ENCODE measurements around the gene CDCA5.

The CDCA5 gene, protein sequence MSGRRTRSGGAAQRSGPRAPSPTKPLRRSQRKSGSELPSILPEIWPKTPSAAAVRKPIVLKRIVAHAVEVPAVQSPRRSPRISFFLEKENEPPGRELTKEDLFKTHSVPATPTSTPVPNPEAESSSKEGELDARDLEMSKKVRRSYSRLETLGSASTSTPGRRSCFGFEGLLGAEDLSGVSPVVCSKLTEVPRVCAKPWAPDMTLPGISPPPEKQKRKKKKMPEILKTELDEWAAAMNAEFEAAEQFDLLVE

DNA sequence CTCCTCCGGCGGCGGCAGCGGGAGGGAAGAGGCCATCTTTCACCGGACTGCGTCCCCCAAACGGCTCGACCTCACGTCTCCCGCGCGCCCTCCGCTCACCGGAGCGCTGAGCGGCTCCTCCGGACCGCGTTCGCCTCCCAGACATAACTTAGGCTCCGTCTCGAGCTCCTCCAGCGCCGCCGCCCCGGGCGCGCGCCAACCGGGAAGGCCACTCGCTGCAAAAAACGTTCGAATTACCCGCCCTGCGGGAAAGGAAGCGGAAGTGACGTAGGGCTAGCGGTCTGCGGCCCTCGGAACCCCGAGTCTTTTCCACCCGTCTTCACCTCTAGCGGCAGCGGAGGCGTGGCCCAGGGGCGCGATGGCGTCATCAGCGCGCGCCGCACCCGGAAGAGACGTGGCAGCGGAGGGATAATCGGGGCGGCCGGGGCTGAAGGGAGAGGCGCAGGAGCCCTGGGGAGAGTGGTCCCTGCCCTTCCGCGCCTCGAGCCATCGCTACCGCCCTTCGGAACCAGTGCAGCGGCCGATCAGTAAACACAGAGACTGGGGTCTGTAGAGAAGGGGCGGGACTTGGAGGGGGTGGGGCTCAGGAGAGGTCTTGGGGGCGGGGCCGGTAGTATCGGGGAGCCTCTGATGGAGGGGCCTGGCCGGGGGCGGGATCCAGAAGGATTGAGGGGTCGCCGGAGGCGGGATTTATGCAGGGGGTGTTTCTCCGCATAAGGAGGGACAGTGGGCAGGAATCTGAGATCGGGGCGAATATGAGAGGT is at the start of gene CDCA5, which contains the start of gene ZFPL1:
Gene CDCA5 (minus strand): TSS at position 207 of the 764 bp plus-strand sequence. CDS start 62 bp downstream, at position 145.
Gene ZFPL1 (plus strand): TSS at position 389 of the 764 bp plus-strand sequence. CDS start 477 bp downstream, outside the sequence.
- DNase-seq (ENCODE audit: low read depth in 2 of 2) = peak; percentile 94 to 95

DNA sequence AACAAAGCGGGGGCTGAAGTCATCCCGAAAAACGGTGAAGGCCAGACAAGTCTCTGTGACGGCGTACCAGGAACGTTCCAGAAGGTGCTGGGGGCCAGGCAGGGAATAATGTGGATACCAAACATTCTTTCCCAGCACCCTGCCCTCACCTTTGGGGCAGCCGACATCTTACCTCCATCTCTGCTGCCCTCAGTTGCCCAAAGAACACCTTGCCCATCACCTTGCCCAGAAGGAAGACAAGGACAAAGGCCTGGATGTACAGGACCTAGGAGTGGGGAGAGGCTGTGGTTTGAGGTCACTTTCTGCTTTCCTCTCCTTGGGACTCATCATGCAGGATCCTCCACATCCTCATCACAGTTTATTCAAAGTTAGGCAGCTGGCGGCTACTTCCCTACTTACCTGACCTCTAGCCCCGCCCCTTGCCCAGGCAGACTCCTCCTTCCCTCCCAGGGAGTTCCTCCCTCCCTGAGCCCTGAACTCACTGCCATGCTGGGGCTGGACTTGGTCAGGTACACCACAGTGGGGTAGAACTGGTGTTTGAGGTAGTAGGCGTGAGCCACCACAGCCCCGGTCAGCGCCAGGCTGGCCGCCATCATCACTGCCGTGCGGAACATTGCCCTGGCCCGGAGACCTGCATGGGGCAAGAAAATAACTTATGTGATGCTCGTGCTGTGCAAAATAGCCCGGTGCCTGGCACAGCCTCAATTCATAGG is 49.3 kb upstream of the CDCA5 start:
- peak in 1 of 2 donors; percentile 66 for DNase-seq (ENCODE audit: low read depth in 2 of 2)

- DNase-seq (ENCODE audit: low read depth in 2 of 2) = no peak
Observed at GRCh38 chr11:65132238-65132987, 48.6 kb upstream of the CDCA5 start.

DNA sequence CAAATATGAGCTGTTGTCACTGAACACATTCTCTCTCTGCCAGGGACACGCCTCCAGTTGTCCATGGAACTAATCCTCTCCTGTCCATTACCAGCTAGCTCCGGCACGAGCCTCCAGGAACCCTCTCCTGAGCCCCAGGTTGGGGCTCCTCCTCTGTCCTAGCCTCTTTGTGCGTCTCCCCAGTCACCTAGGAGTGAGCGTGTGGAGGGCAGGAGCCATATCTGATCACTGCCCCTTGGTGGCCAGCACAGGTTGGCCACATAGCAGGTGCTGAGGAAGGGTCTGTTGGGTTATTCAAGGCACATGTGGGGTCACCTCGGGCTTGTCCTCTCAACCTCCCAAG is 48.0 kb upstream of the CDCA5 start:
- DNase-seq (ENCODE audit: low read depth in 2 of 2) = no peak

- no peak for DNase-seq (ENCODE audit: low read depth in 2 of 2)
Observed at GRCh38 chr11:65131417-65131776, 47.6 kb upstream of the CDCA5 start.

DNA sequence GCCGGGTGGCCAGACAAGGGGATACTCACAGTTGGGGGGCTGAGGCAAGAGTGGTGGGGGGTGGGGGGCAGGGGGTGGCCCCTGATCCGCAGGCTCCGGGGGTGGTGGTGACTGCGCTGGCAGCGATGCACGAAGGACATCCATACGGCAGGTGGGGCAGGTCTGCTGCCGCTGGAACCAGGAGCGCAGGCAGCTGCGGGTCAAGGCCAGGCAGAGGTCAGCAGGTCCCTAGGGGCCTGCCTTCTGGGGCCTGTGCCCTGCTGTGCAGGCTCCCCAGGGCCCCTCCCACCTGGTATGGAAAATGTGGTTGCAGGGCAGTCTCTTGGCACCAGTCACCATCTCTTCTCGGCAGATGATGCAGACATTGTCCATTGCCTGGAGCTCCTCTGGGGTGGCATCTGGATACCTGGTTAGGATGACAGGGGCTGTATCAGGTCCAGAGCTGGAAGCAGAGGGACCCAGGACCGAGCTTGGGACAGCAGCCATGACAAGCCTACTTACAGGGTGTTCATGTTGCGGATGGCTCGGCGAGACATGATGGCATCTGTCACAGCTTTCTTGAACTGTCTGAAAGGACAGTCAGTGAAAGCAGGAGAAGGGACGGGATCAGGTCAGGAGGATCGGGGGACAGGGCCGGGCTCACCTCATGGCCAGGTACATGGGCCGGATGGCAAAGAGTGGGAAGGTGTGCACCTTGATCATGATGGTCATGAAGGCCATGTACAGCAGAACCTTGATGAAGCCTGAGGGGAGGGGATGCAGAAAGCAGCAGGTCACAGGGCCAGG is 47.0 kb upstream of the CDCA5 start:
- DNase-seq (ENCODE audit: low read depth in 2 of 2) = no peak

DNA sequence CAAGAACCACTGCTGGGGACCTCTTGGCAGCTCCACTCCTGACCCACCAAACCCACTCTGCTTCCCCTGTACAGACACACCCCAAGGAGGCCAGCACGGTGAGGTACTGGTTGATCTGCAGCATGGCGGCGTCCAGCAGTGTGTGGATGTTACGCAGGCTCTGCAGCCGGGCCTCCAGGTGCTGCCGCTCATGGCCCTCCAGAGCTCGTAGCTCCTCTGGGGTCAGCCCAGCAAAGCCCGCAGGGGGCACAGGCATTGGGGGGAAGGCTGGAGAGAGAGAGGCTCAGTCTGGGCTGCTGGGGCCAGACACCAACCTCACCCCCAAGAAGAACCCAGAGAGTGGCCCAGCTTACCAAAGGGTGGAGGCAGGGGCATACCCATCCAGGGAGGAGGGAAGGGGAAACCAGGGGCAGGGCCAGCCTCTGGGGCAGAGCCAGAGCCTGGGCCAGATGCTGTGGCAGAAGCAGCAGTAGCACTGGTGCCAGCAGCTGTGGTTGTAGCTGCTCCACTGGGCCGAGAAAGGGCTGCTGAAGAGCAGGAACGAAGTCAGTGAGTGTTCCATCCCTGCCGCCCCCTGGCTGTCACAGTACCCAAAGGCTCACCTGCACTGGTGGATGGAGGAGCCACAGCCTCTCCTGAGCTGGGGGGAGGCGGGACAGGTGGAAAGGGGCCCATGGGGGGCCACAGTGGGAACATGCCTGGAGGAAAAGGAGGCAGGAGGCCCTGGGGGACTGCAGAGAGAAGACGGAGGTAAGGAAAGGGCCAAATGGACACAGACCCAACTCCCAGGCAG is 46.0 kb upstream of the CDCA5 start:
- DNase-seq (ENCODE audit: low read depth in 2 of 2) = no peak

DNA sequence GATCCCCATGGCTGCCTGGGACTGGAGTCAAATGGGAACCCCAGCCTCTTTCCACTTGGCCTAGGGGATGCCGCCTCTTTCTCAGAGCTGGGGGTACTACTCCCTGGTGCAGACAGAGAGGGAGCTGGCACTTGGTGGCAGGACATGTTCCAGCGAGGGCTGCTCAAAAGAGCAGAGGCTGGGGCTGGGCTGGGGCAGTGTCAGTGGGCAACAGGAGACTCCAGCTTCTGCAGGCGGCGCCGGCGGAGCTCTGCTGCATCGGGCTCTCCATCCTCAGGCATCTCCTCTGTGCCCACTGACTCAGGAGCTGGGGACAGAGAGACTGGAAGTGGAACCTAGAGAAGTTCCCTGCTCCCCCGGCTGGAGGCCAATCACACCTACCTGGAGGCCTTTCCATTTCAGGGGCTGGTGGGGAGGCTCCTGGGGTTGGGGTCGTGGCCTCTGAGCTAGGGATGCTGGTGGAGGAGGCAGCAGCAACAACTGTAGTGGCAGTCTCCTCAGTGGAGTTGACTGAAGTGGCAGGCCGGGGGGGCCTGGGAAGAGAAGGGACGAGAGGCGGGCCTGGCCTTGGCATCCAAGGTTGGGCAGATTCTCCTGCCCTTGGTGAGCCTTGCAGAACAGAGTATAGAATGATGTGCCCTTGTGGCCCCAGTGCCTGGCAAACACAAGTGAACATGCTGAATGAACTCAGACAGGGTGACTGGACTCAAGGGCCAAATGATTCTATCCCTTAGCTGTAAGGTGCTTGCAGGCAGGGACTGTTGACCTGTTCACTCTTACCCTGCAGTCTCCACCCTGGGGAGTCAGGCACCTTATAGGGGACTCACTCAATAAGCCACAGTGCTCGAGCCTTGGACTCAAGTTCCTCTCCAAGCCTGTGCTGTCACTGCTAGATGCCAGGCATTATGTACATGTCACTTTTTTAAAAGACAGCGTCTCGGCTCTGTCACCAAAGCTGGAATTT is 44.6 kb upstream of the CDCA5 start:
- no peak for DNase-seq (ENCODE audit: low read depth in 2 of 2)

DNA sequence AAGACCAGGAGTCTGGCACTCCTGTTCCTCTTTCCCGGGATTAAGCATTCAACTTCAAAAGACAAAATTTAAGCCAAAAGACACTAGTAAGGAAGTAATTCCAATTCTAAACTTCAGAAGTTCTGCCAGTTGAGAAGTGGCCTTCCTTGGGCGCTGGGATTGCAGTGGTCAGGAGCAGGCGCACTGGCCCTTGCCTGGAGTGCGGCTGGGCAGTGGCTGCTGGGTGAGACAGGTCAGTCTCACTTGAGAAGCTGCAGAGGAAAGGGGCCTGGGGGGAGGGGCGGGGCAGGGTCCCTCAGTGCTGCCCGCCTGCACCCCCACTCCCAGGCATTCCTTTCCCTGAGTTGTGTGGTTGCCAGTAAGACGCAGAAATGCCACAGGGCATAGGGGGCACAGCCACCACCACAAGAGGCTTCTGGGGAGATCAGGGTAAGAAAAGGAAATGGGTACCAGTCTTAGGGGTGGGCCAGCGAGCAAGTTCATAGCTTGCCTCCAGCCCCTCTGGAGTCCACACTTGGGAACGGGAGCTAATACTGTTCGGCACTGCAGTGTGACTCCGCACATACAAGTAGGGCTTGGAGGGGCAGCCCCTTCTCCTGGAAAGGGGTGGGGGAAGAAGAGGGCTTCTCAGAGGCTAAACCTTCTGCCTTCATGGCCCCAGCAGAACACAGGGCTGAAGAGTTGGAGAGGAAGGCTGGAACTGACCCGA is 43.8 kb upstream of the CDCA5 start:
- DNase-seq (ENCODE audit: low read depth in 2 of 2) = no peak

DNA sequence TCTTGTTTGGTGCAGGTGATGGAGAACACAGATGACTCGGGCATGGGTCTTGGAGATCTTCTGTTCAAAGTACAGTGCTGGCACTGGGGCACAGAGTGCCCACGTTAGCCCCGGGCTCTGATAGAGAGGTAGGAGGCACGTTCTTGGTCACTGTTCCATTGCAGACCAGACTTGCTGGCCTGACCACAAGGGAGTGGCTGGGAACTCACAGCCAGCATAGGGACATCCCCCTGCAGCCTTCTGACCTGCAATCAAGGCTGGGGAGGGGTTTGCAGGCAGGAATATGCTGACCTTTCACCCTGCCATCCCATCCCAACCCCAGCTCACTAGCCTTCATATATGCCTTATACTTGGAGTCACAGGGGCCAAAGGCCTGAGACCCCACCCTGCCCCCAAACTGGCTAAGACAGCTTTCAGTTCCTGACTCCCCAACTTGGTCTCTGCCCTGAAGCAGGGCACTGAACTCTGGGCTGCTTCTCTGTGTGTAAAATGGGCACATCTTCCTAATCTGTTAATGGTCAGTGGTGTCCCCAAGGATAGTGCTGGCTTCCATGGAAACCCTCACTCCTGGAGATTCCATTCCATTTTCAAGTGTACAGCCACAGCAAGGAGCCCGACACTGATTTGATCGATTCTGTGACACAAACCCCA is 42.9 kb upstream of the CDCA5 start:
- DNase-seq (ENCODE audit: low read depth in 2 of 2) = no peak

DNA sequence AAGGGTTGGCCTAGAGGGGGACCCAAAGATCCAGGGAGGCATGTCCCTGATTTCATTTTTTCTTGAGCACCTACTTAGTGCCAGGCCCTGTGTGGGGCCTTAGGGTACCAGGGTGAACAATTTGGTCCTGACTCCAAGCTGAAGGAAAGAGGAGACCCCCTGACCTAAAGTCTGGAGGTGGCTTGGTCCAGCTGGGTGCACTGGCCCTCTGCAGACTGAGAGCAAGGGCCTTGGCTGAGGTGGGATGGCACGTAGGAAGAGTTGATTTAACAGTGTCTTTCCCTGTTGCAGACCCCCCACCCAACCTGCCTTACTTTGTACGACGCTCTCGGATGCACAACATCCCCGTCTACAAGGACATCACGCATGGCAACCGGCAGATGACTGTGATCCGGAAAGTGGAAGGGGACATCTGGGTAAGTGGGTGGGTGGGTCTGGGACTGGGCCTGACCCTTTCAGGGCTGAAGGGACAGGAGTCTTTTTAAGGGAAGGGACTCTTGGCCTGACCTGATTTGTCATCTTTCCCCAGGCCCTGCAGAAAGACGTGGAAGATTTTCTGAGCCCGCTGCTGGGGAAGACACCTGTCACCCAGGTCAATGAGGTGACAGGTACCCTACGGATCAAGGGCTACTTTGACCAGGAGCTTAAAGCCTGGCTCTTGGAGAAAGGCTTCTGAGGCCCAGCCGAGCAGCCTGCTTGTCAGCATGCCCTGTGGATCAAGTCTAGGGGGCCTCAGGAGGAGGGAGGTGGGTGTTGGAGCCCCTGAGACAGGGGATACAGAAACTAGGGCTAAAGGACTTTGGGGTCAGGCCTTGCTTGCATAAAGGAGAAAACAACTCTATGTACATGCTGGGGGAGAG is 41.6 kb upstream of the CDCA5 start:
- no peak for DNase-seq (ENCODE audit: low read depth in 2 of 2)

GRCh38 chr11:65124480-65125196 is 40.8 kb upstream of the CDCA5 start:
- DNase-seq (ENCODE audit: low read depth in 2 of 2) = no peak

DNA sequence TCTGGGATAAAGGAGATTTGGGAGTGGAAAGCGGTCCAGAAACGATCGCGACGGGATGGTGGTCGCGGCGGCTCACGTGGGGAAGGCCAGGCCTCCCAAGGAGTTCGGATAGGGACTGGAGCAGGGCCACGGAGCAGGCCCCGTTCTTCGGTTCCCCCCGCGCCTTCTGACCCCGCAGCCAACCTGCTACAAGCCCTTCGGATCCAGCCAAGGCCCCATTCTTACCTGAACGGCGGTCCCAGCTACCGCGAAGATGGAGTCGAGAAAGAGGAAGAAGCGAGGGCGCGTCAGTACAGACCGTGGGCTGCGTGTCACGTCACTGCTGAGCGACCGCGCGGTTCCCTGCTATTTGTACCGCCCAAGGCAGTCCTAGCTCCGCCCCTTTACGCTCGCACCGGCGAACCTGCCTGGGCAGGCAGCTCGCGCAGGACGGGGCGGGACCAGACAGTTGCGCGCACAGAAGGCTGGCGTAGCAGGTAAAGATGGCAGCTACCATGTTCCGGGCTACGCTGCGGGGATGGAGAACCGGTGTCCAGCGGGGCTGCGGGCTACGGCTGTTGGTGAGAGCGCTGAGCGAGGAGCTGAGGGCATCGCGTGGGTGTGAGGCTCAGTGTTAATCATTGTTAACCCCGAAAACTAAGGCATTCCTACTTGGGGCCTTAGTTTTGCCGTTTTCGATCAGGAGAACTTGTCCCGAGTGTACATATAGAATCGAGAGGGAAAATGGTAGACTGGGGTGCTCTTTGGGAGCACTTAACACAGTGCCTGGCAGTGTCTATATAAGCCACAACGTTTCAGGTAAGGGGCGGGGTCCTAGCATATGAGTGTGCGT is 38.2 kb upstream of the CDCA5 start, which contains the start of the genes FAU and MRPL49:
Gene FAU (minus strand): TSS at position 270 of the 832 bp plus-strand sequence. CDS start 321 bp downstream, outside the sequence.
Gene MRPL49 (plus strand): TSS at position 457 of the 832 bp plus-strand sequence. CDS start 26 bp downstream, at position 483.
- DNase-seq (ENCODE audit: low read depth in 2 of 2) = peak; percentile 98 to 99

GRCh38 chr11:65121447-65121864 is 37.6 kb upstream of the CDCA5 start:
- DNase-seq (ENCODE audit: low read depth in 2 of 2) = no peak

GRCh38 chr11:65120831-65121230 is 37.0 kb upstream of the CDCA5 start:
- no peak for DNase-seq (ENCODE audit: low read depth in 2 of 2)

Measured in stimulated activated CD4-positive, alpha-beta T cell treated with anti-CD3 and anti-CD28 coated beads, Interleukin-15, amount 100 ng/mL, for 48 hours (primary cell).